NT2/D1 (cell line): ENCODE results near the gene SLC24A4.

ENCODE experiments used
- YY1 ChIP-seq: IDR thresholded peaks from 2 replicates; pipeline ENCODE4 v1.6.1; 2011; ENCODE audit not compliant: insufficient read length, insufficient read depth
- ZNF274 ChIP-seq: IDR thresholded peaks from 2 replicates; pipeline ENCODE4 v1.6.1; 2011; ENCODE audit warnings: mild to moderate bottlenecking, low read depth, low read length

- TF ChIP-seq YY1 (no peak), ZNF274 (no peak)
Measured at GRCh38 chr14:92495027-92495426, 172.1 kb downstream of the SLC24A4 start.
